Pulmonary artery endothelial cell (primary cell): ENCODE results near the gene NCAPG2. TPM values are rescaled to one million over a fixed set of nuclear protein-coding genes. Genes with fewer than 3 reads are reported as not detected.

Source experiments
- DNase-seq: peaks from one replicate; pipeline ENCODE4 v3.0.0-alpha.2; 2011; ENCODE audit warnings: low read depth, low spot score
- total RNA-seq: library from RNA; depleted of rRNA; stranded (reverse); fragments of >200 nt; gene quantifications from 2 replicates; pipeline ENCODE4 v1.2.3, GENCODE V29; 2014

Gene NCAPG2
- total RNA-seq, 1 donor from 2014 or later = 27.4 TPM

DNA sequence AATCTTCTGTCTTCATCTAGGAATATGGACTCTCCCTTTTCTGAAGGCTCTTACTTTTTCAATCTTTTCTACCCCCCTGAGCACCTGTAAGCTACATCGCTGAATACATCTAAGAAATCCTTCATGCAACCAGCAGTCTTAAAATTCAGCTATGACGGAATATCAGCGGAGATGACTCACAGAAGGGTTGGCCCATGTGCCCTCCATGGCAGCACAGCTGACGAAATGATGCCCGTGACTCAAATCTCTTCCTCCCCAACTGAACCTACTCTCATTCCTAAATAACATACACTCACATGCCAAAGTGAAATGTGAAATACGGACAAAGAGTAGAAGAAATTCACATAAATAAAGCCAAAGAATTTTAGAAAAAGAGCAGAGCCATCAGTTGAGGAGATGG, 30.3 kb upstream of the NCAPG2 start:
- DNase-seq = no peak

DNA sequence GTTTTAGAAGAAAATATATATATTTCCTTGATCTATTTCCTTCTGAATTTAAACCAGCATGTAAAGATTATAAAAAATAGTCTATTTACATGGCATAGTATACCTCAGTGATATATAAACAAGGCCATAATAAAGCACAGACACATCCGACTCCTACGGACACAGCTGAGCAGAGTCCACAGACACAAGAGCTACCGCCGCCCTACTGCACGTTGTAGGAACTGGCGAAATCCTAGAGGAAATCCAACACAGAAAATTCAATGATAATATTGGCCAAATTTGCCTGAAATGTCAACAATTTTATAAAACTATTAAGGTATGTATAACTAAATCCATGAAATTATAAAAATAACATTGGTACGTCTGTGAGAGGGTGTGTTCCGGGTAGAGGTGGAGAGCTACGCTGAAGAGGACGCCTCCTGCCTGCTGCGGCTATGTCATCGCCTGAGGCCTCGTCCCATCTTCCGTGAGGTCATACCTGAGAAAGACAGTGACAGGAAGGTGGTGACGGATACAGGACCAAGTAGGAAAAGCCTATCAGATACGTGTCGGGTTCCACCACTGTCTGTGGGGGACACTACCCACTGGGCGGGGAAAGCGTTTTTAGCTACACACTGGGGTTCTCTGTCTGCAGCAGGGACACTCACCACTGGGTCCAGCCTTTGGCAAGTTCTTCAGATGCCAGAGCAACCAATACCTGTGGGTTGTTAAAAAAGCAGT, 29.3 kb upstream of the NCAPG2 start:
- no peak for DNase-seq

DNA sequence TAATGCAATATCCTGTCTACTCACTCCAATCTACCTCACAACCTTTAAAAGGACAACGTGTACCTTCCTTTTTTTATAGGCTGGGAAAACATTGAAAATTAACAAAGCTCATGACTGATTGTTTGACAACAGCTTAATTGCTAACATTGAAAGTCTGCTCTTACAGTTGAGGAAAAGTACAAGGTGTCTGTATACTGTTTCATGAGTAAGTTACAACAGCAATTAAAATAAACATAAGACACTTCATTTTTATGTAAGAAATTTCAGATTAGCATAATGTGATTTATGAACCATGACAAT, 28.6 kb upstream of the NCAPG2 start:
- DNase-seq = no peak

DNA sequence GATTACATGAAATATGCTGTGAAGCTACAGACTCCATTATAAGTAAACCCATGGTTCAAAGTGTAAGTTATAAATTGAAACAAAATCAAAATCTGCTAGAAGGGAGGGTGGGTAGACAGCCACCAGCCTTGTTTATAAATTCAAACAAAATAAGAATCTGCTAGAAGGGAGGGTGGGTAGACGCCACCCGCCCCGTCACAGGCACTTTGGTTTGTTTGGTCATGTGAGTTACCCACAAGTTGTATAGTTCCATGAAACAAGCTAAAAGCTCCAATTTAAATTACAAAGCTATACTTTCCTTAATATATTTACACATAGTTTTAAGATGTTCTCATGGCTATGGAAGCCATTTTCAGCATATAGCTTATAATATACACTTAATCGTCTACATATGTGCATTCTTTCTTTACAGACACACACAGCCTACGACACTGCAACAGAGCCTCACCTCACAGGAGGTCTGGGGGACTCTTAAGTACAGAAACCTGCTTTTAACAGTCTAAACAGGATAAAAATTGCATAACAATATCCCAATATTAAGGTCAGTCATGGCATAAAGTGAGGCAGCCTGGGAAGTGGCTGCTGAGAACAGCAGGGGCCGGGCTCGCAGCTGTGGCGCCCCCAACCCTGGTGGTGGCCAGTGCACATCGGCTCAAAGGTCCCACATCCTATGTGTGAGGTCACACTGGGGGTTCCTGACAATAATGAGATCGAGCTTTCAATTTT, 28.1 kb upstream of the NCAPG2 start:
- DNase-seq = no peak

DNA sequence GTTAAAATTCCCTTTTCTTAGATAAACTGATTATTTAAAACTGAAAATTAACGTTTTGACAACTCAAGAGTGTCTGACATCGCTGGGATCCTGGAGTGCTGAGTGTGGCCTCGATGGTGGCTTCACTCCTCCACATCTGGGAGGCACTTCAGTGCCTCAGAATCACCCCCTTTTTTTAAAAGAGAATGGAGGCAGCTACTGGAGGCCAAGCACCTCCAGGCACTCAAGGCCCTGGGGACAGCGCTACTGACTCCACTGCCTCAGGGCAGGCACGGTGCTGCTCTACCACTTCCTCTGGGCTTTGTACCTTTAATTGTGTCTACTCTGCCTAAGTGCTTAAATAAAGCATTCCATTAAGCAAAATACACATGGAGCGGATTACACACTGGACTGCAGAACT, 27.2 kb upstream of the NCAPG2 start:
- no peak for DNase-seq

DNA sequence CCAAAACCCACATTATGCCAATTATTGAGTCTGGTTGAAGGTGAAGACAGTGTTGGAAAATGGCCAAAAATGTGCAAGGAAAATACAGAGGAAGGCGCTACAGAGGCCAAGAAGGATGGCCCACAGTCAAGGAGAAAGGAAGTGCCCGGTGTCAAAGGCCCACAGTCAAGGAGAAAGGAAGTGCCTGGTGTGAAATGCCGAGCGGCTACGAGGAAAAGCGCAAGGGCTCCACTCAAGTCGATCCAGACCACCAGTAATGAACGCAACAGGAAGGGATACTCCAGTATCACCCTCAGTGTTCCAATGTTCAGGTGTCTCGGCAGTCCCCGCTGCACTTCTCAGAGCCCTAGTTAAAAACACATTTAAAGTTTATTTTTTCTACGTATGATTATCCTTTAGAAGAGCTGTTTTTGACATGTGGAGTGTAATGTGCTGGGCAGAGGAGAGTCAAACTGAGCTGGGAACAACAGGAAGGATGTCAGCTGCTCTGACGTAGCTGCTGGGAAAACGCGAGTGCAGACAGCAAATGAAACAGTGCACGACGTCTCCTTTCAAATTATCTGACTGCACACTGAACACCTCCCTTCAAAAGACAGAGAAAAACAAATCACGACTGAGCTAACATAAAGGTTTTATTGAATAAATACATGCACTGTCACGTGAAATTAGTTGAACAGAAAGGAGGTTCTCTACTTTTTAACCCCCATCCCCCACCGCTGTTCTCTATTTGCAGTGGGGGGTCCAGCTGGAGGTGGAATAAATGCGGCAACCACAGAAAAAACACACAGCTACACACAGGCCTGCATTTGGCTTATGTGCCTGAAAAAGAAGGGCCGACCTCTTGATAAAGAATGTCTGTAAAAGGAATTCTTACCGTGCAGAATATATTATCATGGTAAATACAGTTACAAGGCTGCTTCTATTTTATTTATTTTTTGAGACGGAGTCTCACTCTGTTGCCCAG, 26.1 kb upstream of the NCAPG2 start:
- DNase-seq = no peak

DNA sequence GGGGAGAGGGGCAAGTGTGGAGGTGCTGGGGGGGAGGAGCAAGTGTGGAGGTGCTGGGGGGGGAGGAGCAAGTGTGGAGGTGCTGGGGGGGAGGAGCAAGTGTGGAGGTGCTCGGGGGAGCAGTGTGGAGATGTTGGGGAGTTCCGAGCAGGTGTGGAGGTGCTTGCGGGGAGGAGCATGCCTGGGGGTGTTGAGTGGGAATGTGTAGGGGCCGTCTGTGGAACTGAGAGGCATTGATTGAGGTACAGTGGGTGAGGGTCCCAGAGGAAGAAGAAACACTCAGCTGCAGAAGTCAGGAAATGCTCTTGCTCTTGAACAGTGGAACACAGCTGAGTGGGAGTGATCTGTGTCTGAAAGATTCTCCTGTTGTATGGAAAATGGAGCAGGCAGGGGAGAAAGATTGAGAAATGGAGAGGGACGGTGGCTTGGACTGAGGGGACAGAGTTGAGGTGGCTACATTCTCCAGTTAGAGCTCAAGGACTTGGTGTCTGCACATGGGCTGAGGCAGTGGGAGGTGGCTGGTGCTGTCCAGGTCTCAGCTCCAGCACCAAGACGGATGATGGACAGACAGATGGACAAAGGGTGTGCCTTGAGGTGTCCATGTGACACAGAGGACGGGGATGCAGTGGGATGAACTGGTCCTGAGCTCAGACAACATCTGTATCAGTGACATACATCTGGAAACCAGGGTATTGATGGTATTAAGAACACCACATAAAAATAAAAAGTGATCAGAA, 25.2 kb upstream of the NCAPG2 start:
- no peak for DNase-seq

DNA sequence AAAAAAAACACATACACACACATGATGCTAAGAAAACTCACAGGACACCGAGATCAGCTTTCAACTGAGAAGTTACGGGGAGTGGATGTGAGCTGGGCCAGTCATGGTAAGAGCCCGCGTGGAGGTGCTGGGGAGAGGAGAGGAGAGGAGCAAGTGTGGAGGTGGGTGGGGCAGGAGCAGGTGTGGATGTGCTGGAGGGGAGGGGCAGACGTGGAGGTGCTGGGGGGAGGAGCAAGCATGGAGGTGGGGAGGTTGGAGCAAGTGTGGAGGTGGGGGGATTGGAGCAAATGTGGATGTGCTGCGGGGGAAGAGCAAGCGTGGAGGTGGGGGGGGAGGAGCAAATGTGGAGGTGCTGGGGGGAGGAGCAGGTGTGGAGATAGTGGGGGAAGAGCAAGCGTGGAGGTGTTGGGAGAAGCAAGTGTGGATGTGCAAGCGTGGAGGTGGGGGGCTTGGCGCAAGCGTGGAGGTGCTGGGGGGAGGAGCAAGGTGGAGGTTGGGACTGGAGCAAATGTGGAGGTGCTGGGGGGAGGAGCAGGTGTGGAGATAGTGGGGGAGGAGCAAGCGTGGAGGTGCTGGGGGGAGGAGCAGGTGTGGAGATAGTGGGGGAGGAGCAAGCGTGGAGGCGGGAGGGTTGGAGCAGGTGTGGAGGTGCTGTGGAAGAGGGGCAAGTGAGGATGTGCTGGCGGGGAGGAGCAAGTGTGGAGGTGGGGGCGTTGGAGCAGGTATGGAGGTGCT, 24.5 kb upstream of the NCAPG2 start:
- no peak for DNase-seq

DNA sequence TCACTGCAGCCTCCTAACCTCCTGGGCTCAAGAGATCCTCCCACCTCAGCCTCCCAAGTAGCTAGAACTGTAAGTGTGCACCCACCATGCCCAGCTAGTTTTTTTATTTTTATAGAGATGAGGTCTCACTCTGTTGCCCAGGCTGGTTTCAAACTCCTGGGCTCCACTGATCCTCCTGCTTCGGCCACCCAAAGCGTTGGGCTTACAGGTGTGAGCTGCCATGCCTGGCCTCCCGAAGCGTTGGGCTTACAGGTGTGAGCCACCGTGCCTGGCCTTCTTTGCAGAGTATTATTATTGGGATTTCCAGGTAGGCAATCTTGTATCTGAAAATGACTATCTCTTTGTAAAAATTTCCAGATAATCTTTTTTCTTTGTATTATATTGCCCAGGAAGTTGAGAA, 23.1 kb upstream of the NCAPG2 start:
- no peak for DNase-seq

DNA sequence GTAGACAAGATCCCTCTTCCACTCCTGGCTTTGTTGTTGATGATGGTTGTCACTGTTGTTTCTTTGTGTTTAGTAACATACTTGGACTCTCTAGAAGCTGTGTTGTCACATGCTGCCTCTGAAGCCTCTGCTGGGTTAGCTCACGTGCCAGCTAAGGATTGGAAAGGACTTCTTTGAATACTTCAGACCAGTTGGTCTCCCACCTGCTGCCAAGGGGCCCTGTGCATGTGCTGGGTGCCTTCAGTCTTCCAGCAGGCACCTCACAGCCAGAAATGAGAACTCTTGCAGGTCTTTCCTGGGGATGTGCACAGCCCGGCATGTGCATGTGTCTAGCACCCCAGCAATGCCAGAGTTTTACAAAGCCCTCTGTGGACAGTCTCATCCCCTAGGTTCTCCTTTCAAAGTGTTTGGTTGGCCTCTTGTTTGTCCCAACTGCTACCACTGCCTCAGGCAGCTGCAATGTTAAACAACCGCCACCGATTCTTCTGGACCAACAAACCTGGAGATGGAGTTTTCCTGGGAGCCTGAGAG, 21.7 kb upstream of the NCAPG2 start:
- DNase-seq = no peak

DNA sequence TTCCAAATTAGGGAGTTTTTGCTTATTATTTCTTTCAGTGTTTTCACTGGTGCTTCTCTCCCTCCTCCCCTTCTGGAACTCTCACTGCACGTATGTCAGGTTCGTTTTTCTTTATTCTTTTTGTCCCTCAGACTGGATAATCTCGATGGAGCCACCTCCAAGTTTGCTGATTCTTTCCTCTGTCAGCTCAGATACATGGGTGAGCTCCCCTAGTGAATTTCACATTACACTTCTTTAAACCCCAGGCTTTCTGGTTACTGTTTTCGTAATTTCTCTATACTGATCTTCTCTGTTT, 20.8 kb upstream of the NCAPG2 start:
- DNase-seq = no peak

DNA sequence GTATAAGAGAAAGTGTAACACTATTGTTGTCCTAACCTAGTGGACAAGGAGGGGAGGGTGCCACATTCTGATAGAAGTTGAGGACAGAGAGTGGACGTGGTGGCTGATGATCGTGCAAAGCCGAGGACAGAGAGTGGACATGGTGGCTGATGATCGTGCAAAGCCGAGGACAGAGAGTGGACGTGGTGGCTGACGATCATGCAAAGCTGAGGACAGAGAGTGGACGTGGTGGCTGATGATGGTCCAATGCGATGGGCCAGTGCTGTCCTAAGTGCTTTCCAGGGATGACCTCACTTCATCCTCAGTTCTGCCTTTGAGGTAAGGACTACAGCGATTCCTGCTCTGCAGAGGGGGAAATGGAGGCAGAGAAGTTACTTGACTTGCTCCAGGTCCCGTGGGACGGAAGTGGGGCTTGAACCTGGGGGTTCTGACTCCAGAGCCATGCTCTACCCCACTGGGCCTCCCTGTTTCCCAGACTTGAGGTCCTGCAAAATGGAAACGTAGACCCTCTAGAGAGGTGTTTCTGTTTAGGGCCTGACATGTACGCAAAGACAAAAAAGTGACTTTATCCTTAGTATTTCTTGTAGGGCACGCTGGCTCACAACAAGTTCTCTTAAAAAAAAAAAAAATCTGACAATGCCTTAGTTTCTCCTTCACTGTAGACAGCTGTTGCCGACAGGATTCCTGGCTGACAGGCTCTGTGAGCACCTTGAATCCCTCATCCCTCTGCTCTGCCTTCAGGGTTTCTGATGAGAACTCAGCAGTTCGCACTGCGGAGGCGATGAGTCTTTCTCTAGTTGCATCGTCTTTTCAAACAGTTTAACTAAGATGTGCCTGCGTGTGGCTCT, 20.3 kb upstream of the NCAPG2 start:
- DNase-seq = no peak

DNA sequence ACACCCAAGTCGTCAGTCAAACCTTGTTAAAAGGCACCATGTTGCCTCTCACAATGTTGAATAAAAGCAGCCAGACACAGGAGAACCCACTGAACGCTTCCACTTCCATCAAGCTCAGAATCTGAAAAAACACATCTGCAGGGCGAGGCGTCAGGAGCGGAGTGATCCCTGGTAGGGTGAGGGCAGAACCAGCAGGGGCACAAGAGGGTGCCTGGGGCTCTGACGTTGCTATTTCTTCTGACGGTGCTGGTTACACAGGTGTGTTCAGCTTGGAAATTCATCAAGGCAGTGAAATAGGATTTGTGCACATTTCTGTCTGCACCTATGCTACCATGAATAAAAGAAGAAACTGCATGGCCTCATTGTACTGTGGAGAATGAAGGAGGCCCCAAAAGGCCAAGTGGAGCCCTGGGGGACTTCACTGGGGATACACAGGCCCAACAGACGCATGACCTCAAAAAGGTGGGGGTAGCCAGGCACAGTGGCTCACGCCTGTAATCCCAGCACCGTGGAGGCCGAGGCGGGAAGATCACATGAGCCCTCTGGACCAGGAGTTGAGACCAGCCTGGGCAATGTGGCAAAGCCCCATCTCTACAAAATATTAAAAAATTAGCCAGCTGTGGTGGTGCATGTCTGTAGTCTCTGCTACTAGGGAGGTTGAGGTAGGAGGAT, 19.2 kb upstream of the NCAPG2 start:
- DNase-seq = no peak

DNA sequence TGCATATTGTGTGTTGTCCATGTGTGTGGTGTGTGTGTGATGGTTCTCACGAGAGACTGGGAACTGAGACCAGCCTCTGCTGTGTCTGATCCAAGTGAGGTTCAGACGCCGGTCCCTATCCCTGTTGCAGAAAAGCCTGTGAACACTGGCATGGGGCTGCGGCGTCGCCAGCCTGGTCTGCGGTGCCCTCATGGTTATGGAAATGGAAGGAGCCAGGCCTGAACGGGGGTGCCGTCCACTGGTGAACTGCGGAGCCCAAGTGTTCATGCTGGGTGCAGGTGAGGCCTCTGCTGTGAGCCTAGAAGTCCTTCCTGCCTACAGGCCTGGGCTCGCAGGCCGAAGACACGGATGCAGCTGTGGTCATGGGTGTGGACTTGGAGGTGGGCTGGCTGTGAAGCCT, 18.7 kb upstream of the NCAPG2 start:
- no peak for DNase-seq

DNA sequence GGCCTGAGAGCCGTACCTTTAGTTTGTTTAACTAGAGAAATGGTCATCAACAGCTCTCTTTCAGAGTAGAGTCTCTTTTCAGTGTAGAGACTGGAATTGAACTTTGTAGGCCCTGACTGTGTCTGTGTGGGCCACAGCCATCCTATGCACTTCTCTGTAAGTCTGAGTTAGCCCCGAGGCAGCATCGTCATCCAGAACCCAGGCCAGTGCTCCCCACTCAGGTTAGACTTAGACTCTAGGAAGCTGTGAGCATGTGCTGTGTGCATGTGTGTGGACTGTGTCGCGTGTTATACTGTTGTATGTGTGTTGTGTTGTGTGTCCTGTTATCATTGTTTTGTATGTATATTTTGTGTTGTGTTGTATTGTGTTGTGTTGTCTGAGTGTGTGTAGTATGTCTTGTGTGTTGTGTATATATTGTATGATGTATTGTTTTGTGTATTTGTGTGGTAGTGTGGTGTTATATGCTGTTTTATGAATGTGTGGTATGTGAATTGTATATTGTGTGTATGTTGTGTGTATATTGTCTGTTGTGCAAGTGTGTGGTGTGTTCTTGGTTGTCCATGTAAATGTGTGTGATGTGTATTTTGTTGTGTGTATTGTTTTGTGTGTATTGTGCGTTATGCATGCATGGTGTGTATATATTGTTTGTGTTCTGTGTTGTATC, 18.1 kb upstream of the NCAPG2 start:
- DNase-seq = no peak

DNA sequence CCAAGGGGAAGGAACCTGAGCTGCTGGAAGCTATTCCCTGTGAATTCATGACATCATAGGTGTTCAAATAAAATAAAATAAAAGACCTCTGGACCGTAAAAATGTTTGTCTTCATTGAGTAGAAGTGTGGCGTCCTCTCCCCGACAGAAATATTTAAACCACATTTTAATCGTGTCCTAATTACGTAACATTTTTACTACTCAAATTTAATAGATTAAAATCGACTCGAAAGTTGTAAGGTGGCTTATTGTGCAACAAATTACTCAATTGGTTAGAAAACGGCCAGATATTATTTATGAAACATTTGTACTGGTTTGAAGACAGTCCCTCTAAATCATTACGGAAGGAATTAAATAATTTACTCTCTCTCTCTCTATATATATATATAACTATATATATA, 15.5 kb upstream of the NCAPG2 start:
- no peak for DNase-seq

DNA sequence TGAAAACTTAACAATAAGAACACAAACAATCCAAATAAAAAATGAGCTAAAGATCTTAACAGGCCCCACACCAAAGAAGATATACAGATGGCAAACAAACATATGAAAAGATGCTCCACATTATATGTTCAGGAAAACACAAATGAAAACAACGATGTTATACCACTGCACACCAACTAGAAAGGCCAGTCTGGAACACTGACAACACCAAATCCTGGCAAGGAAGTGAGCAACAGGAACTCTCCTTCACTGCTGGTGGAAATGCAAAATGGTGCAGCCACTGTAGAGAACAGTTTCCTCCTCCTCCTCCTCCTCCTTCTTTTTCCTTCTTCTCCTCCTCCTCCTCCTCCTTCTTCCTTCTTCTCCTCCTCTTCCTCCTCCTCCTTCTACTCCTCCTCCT, 12.2 kb upstream of the NCAPG2 start:
- no peak for DNase-seq

DNA sequence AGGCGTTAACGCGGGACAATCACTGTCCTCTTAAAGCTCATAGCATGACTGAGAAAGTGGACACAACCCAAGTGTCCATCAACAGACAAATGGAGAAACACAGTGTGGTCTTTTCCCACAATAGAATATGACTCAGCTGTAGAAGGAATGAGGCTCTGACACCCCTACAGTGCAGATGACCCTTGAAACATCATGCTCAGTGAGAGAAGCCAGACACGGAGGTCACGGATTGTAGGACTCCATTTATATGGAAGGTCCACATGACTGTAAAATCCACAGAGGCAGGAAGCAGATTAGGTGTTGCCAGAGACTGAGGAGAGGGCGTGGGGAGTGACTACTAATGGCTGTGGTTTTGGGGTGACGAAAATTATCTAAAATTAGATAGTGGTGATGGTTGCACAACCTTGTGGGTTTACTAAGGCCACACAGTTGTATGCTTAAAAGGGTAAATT, 6.1 kb upstream of the NCAPG2 start:
- no peak for DNase-seq

DNA sequence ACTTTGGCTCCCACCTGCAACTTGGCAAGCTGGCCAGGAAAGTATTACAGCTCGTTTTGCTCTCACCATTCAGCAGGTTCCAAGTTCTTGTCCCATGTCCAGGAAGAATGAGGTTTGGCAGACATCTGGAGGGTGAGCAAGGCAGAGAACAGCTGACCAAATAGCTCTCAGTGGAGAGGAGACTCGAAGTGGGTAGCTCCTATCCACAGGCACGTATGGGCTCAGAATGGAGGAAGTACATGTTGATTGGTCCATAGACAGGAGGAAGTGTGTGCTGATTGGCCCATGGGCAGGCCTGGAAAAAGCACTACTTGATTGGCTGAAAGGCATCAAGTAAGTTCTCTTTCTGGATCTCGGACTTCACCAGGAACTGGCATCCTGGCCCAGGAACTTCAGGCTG, 3.0 kb upstream of the NCAPG2 start:
- DNase-seq = no peak
